Ovary (tissue), 9 donors: ENCODE results near the gene ZNF775. TPM values are rescaled to one million over a fixed set of nuclear protein-coding genes. Genes with fewer than 3 reads are reported as not detected.

Experiments used
- DNase-seq, 5 donors: peaks; one replicate each; pipeline ENCODE4 v3.0.0-alpha.2; 2019 to 2020
- H3K27ac ChIP-seq, 2 donors: fragments of 200-600 bp; one replicate each; pipeline versions ENCODE4 v1.5.1 to v1.8.0; 2019 to 2022
- H3K27me3 ChIP-seq: fragments of 200-600 bp; one replicate; pipeline ENCODE4 v1.8.0; 2022
- H3K36me3 ChIP-seq: fragments of 200-600 bp; sonication (generic); one replicate; pipeline ENCODE4 v1.5.1; 2019
- H3K4me1 ChIP-seq: one replicate; pipeline ENCODE4 v1.8.1; 2013; ENCODE audit warnings: mild to moderate bottlenecking, moderate library complexity; ENCODE audit not compliant: insufficient read depth
- H3K4me3 ChIP-seq: fragments of 200-600 bp; sonication (generic); one replicate; pipeline ENCODE4 v1.5.1; 2017
- H3K9me3 ChIP-seq, 2 donors: fragments of 200-600 bp in 1 of 2; sonication (generic) in 1 of 2; one replicate each; pipeline versions ENCODE4 v1.5.1 to v1.8.1; 2013 to 2019; ENCODE audit warnings: mild to moderate bottlenecking in 1 of 2, moderate library complexity in 1 of 2
- EP300 ChIP-seq: sonication (generic); formaldehyde crosslinking; IDR thresholded peaks from one replicate; pipeline ENCODE4 v1.6.1; 2017; ENCODE audit warnings: antibody characterized with exemption
- POLR2A ChIP-seq: fragments of 450-650 bp; IDR thresholded peaks from one replicate; pipeline ENCODE4 v1.6.1; 2017; ENCODE audit warnings: antibody characterized with exemption, mild to moderate bottlenecking, moderate library complexity
- WGBS, 3 donors: extraction: QIAGEN DNeasy Blood & Tissue Kit in 1 of 3; methylation state at CpG; one replicate each; pipeline versions ENCODE4 v1.1.5 to v1.1.7; 2013 to 2017; 5-methylcytosine and 5-hydroxymethylcytosine counted together
- intact Hi-C, 4 donors: fragments of 100-400 bp; cut with DNase I; formaldehyde crosslinking; loops; one replicate each; pipeline versions ENCODE4 v1.11.0 to v1.15.1; 2022 to 2023
- polyA plus RNA-seq, 2 donors: library from polyadenylated mRNA; stranded (reverse); fragments of 200-250 nt in 1 of 2; fragments of 350-450 nt in 1 of 2; fragmentation: Illumina TruSeq in 1 of 2; extraction: RNeasy Lipid Tissue Mini Kit (QIAGEN cat#74804) in 1 of 2; gene quantifications; one replicate each; pipeline ENCODE4 v1.2.3, GENCODE V29; 2013 to 2014
- total RNA-seq, 7 donors: library from RNA; depleted of rRNA in 2 of 7; stranded (reverse); fragments of >200 nt in 2 of 7; fragmentation: NEBNext Ultra II Directional in 3 of 7; extraction: Animal tissue kit (Norgen Biotek cat#: 25700) in 3 of 7; gene quantifications; one replicate each; pipeline versions ENCODE4 v1.1.0 to v1.2.4, GENCODE V29; 2016 to 2023
- TF ChIP-seq, protein P1 (sequence below), 3 donors: fragments of 450-650 bp in 2 of 3; fragments of 200-600 bp in 1 of 3; IDR thresholded peaks; one replicate each; pipeline versions ENCODE4 v1.5.1 to v1.8.0; 2016 to 2022; ENCODE audit warnings: antibody characterized with exemption in 3 of 3, mild to moderate bottlenecking in 1 of 3
- donor health status: DM: no; HTN: no; CAD: no; lungs with moderate emphysema.
- donor health status: DM: no; HTN: no; CAD: no.
- donor health status: Bipolar disorder and iron deficiency.
- donor health status: DM: yes; HTN: yes; CAD: no.
- donor health status: DM: no; HTN: no; CAD: no.
- donor health status: DM: yes; HTN: yes; CAD: no.

The ZNF775 gene
- total and polyA plus RNA-seq, 9 donors, result 0.28 to 13.9 (median 10.9) TPM

DNA sequence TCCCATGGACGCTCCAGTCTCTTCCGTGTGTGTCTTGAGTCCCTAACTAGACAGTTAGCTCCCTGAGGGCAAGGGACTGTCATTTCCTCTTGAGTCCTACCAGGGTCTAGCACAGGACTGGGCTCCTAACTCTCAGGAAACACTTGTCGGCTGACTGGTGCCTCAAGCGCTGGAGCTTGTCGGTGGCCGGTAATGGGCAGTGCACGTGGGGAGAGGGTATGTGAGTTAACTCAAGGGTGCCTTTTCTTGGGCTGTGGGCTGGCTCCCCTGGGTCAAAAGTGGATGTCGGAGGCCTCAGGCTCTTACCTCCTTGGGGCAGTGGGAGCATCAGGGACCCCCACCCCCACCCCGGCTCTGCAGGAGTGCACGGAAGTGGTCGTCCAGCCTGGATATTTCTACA is 32.9 kb downstream of the ZNF775 start:
- peaks cover 5% of the 10 kb centered on the region for H3K4me1 ChIP-seq
- H3K27ac ChIP-seq, result no peak overlapping the region
- no peaks in the 10 kb centered on the region for H3K36me3 ChIP-seq
- no peaks in the 10 kb centered on the region for H3K9me3 ChIP-seq
- H3K4me3 ChIP-seq, result no peak overlapping the region
- TF ChIP-seq, protein P1, sequence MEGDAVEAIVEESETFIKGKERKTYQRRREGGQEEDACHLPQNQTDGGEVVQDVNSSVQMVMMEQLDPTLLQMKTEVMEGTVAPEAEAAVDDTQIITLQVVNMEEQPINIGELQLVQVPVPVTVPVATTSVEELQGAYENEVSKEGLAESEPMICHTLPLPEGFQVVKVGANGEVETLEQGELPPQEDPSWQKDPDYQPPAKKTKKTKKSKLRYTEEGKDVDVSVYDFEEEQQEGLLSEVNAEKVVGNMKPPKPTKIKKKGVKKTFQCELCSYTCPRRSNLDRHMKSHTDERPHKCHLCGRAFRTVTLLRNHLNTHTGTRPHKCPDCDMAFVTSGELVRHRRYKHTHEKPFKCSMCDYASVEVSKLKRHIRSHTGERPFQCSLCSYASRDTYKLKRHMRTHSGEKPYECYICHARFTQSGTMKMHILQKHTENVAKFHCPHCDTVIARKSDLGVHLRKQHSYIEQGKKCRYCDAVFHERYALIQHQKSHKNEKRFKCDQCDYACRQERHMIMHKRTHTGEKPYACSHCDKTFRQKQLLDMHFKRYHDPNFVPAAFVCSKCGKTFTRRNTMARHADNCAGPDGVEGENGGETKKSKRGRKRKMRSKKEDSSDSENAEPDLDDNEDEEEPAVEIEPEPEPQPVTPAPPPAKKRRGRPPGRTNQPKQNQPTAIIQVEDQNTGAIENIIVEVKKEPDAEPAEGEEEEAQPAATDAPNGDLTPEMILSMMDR (IDR thresholded peaks at IDR 0.05), result no peak
- no peak for TF ChIP-seq EP300
- TF ChIP-seq POLR2A, result no peak
- no peaks in the 10 kb centered on the region for H3K27me3 ChIP-seq
- intact Hi-C loops, result no loop called here
- 88 to 93% (median 91%) methylated on average over 11 of the region's 11 CpGs for WGBS, 3 donors
- no peak for DNase-seq

- WGBS, 3 donors, result 84 to 90% (median 86%) methylated on average over 37 of the region's 37 CpGs
- Histone ChIP-seq H3K27ac (no peak overlapping the region), H3K4me3 (no peak overlapping the region), H3K36me3 (no peaks in the 10 kb centered on the region), H3K27me3 (no peaks in the 10 kb centered on the region), H3K4me1 (peaks cover 5% of the 10 kb centered on the region), H3K9me3 (no peaks in the 10 kb centered on the region)
- intact Hi-C loops, result no loop called here
- TF ChIP-seq POLR2A, result no peak
- TF ChIP-seq, protein P1 (IDR thresholded peaks at IDR 0.05), result no peak
- TF ChIP-seq EP300, result no peak
- DNase-seq, result no peak
Measured at GRCh38 chr7:150412518-150413488, 33.7 kb downstream of the ZNF775 start.

GRCh38 chr7:150413640-150414081 is 34.5 kb downstream of the ZNF775 start:
- no peak overlapping the region for H3K27ac ChIP-seq
- intact Hi-C loops, result no loop called here

More at GRCh38 chr7:150413640-150414081, 34.5 kb downstream of the ZNF775 start:
- Histone ChIP-seq H3K4me1 (peaks cover 5% of the 10 kb centered on the region), H3K4me3 (no peak overlapping the region), H3K9me3 (no peaks in the 10 kb centered on the region), H3K27me3 (no peaks in the 10 kb centered on the region), H3K36me3 (no peaks in the 10 kb centered on the region)
- DNase-seq, result no peak
- 89 to 95% (median 93%) methylated on average over 11 of the region's 11 CpGs for WGBS, 3 donors
- TF ChIP-seq POLR2A, result no peak
- TF ChIP-seq EP300, result no peak
- TF ChIP-seq, protein P1 (IDR thresholded peaks at IDR 0.05), result no peak
